ENCODE measurements around the gene FERMT3.

FERMT3 gene

GRCh38 chr11:64185693-64186491 lies 20.6 kb upstream of the FERMT3 start, which contains the start of gene STIP1:
Gene STIP1 (plus strand): TSS chr11:64186171. CDS start chr11:64186262, 91 bp downstream.
- DNase-seq (ENCODE audit: low read depth in 2 of 3, low spot score in 1 of 3), result peak; percentile 98 to 99 (median 99)

- peak in 2 of 3 donors; percentile 34 for DNase-seq (ENCODE audit: low read depth in 2 of 3, low spot score in 1 of 3)
Measured at GRCh38 chr11:64186492-64187165, 19.9 kb upstream of the FERMT3 start.

GRCh38 chr11:64192434-64192833 lies 14.1 kb upstream of the FERMT3 start:
- no peak for DNase-seq (ENCODE audit: low read depth in 2 of 3, low spot score in 1 of 3)

GRCh38 chr11:64196626-64197025 lies 9.9 kb upstream of the FERMT3 start:
- DNase-seq (ENCODE audit: low read depth in 2 of 3, low spot score in 1 of 3), result no peak

GRCh38 chr11:64198511-64198910 lies 8.0 kb upstream of the FERMT3 start:
- DNase-seq (ENCODE audit: low read depth in 2 of 3, low spot score in 1 of 3), result no peak

- DNase-seq (ENCODE audit: low read depth in 2 of 3, low spot score in 1 of 3), result no peak
Measured at GRCh38 chr11:64201543-64201942, 5.0 kb upstream of the FERMT3 start.

GRCh38 chr11:64202992-64203391 lies 3.5 kb upstream of the FERMT3 start:
- DNase-seq (ENCODE audit: low read depth in 2 of 3, low spot score in 1 of 3), result no peak

- DNase-seq (ENCODE audit: low read depth in 2 of 3, low spot score in 1 of 3), result no peak
Measured at GRCh38 chr11:64203421-64204079, 3.0 kb upstream of the FERMT3 start.

- DNase-seq (ENCODE audit: low read depth in 2 of 3, low spot score in 1 of 3), result no peak
Measured at GRCh38 chr11:64204080-64204440, 2.5 kb upstream of the FERMT3 start.

- peak; percentile 60 to 71 (median 65) for DNase-seq (ENCODE audit: low read depth in 2 of 3, low spot score in 1 of 3)
Measured at GRCh38 chr11:64204464-64204989, 2.0 kb upstream of the FERMT3 start.

- peak; percentile 70 to 77 (median 74) for DNase-seq (ENCODE audit: low read depth in 2 of 3, low spot score in 1 of 3)
Measured at GRCh38 chr11:64207256-64208085, 950 bp downstream of the FERMT3 start.

GRCh38 chr11:64208086-64208795 lies 1.7 kb downstream of the FERMT3 start:
- no peak for DNase-seq (ENCODE audit: low read depth in 2 of 3, low spot score in 1 of 3)

- DNase-seq (ENCODE audit: low read depth in 2 of 3, low spot score in 1 of 3), result no peak
Measured at GRCh38 chr11:64208796-64209562, 2.5 kb downstream of the FERMT3 start.

- no peak for DNase-seq (ENCODE audit: low read depth in 2 of 3, low spot score in 1 of 3)
Measured at GRCh38 chr11:64209563-64209843, 3.0 kb downstream of the FERMT3 start.

- no peak for DNase-seq (ENCODE audit: low read depth in 2 of 3, low spot score in 1 of 3)
Measured at GRCh38 chr11:64210301-64211020, 3.9 kb downstream of the FERMT3 start.

GRCh38 chr11:64211181-64211872 lies 4.8 kb downstream of the FERMT3 start:
- DNase-seq (ENCODE audit: low read depth in 2 of 3, low spot score in 1 of 3), result no peak

GRCh38 chr11:64216879-64217278 lies 10.4 kb downstream of the FERMT3 start:
- no peak for DNase-seq (ENCODE audit: low read depth in 2 of 3, low spot score in 1 of 3)

GRCh38 chr11:64218628-64219353 lies 12.3 kb downstream of the FERMT3 start:
- DNase-seq (ENCODE audit: low read depth in 2 of 3, low spot score in 1 of 3), result no peak

Measured in stimulated activated CD4-positive, alpha-beta T cell treated with anti-CD3 and anti-CD28 coated beads, Interleukin-12 subunit alpha, Interleukin-12 subunit beta, amount 100 ng/mL, for 48 hours (primary cell).